Fibroblast of lung (primary cell): ENCODE measurements around the gene PPP2R2D.

Experiments used
- CTCF ChIP-seq, 2 donors: IDR thresholded peaks in 1 of 2; conservative IDR thresholded peaks in 1 of 2; 1 replicate in 1 of 2; 2 replicates in 1 of 2; pipeline ENCODE4 v1.5.1; 2011 to 2012; ENCODE audit warnings: low read length in 2 of 2, control low read depth in 1 of 2, inconsistent platforms in 1 of 2, low read depth in 1 of 2, mild to moderate bottlenecking in 1 of 2
- EZH2 ChIP-seq: IDR thresholded peaks from 2 replicates; pipeline ENCODE4 v1.5.1; 2012; ENCODE audit warnings: low read length, control low read depth, mild to moderate bottlenecking; ENCODE audit errors: missing control alignments

- TF ChIP-seq CTCF (conservative IDR thresholded peaks at IDR 0.05 in 1 of 2, IDR thresholded peaks at IDR 0.05 in 1 of 2; ENCODE audit: low read depth in 1 of 2, low read length in 2 of 2) (no peak), EZH2 (no peak)
These were observed 75.0 kb downstream of the PPP2R2D start for GRCh38 chr10:131975796-131976195.
